GM23338 (cell line): Measurements from ENCODE around the gene CSGALNACT2. TPM values are rescaled to one million over a fixed set of nuclear protein-coding genes. Genes with fewer than 3 reads are reported as not detected.
A peak's percentile ranks its signal among the peaks of the same experiment; 100 is the strongest.

Source experiments
- ATAC-seq: fragments of 200-7000 bp; cut with Tn5 transposase; 3 replicates; pipeline ENCODE4 v1.9.1; 2020
- DNase-seq: peaks from one replicate; pipeline ENCODE4 v3.0.0-alpha.2; 2015; ENCODE audit warnings: low spot score
- H2AFZ ChIP-seq: fragments of 200-600 bp; sonication (generic); 2 replicates; pipeline ENCODE4 v1.8.0; 2016; ENCODE audit warnings: antibody characterized with exemption, mild to moderate bottlenecking, moderate library complexity
- H3F3A ChIP-seq: fragments of 200-600 bp; sonication (generic); replicated peaks from 2 replicates; pipeline ENCODE4 v1.8.0; 2017; ENCODE audit warnings: antibody characterized with exemption, mixed run types, low read depth
- H3K27ac ChIP-seq: fragments of 200-600 bp; sonication (generic); 2 replicates; pipeline ENCODE4 v1.6.1; 2016; ENCODE audit warnings: low read depth
- H3K27me3 ChIP-seq: fragments of 200-600 bp; sonication (generic); 2 replicates; pipeline ENCODE4 v1.8.0; 2016; ENCODE audit warnings: mild to moderate bottlenecking, mixed run types, moderate library complexity; ENCODE audit not compliant: insufficient read depth
- H3K36me3 ChIP-seq: fragments of 200-600 bp; sonication (generic); 2 replicates; pipeline ENCODE4 v1.8.0; 2016; ENCODE audit warnings: mild to moderate bottlenecking; ENCODE audit not compliant: insufficient read depth
- H3K4me1 ChIP-seq: fragments of 200-600 bp; sonication (generic); 2 replicates; pipeline ENCODE4 v1.8.0; 2016; ENCODE audit warnings: mild to moderate bottlenecking, moderate library complexity; ENCODE audit not compliant: insufficient read depth
- H3K4me2 ChIP-seq: fragments of 200-600 bp; sonication (generic); 2 replicates; pipeline ENCODE4 v1.7.1; 2017; ENCODE audit warnings: mixed run types
- H3K4me3 ChIP-seq: fragments of 200-600 bp; sonication (generic); 2 replicates; pipeline ENCODE4 v1.6.1; 2016; ENCODE audit warnings: mixed run types
- H3K79me2 ChIP-seq: fragments of 200-600 bp; sonication (generic); replicated peaks from 2 replicates; pipeline ENCODE4 v1.8.0; 2017; ENCODE audit warnings: mild to moderate bottlenecking; ENCODE audit not compliant: insufficient read depth
- H3K9me2 ChIP-seq: fragments of 200-600 bp; sonication (generic); 2 replicates; pipeline ENCODE4 v1.8.0; 2017; ENCODE audit not compliant: insufficient read depth
- H4K20me1 ChIP-seq: fragments of 200-600 bp; sonication (generic); replicated peaks from 2 replicates; pipeline ENCODE4 v1.8.0; 2017; ENCODE audit warnings: mild to moderate bottlenecking; ENCODE audit not compliant: insufficient read depth
- H3K27ac Mint-ChIP-seq: 2 replicates; pipeline ENCODE4 v1.8.0; 2020; ENCODE audit warnings: inconsistent platforms, mild to moderate bottlenecking, moderate library complexity, mixed read lengths
- H3K27me3 Mint-ChIP-seq: 3 replicates; pipeline ENCODE4 v1.8.0; 2022; ENCODE audit warnings: low read depth, mild to moderate bottlenecking, moderate library complexity, mixed read lengths, inconsistent platforms; ENCODE audit not compliant: insufficient read depth, poor library complexity
- H3K36me3 Mint-ChIP-seq: 3 replicates; pipeline ENCODE4 v1.8.0; 2021; ENCODE audit warnings: low read depth, mild to moderate bottlenecking, inconsistent platforms, moderate library complexity, mixed read lengths
- H3K4me1 Mint-ChIP-seq: 3 replicates; pipeline ENCODE4 v1.8.0; 2020; ENCODE audit warnings: mild to moderate bottlenecking, inconsistent platforms, mixed read lengths
- H3K4me3 Mint-ChIP-seq: 3 replicates; pipeline ENCODE4 v1.8.0; 2021; ENCODE audit warnings: moderate library complexity, mild to moderate bottlenecking, inconsistent platforms, mixed read lengths
- H3K9me3 Mint-ChIP-seq: 3 replicates; pipeline ENCODE4 v1.8.0; 2020; ENCODE audit warnings: moderate library complexity, mild to moderate bottlenecking, inconsistent platforms, mixed read lengths
- CTCF ChIP-seq, 2 experiments: fragments of 200-600 bp in 1 of 2; sonication (generic) in 1 of 2; conservative IDR thresholded peaks; 2 replicates each; pipeline versions ENCODE4 v1.5.1 to v1.6.1; 2016 to 2017; ENCODE audit warnings: antibody characterized with exemption in 2 of 2, low read depth in 2 of 2, mild to moderate bottlenecking in 2 of 2, moderate library complexity in 1 of 2
- NANOG ChIP-seq: IDR thresholded peaks from 2 replicates; pipeline ENCODE4 v1.6.1; 2016; ENCODE audit warnings: antibody characterized with exemption, borderline replicate concordance
- polyA plus RNA-seq: library from polyadenylated mRNA; unstranded; fragments of >200 nt; fragmentation: Nextera tagmentation; extraction: Ambion mirVana; gene quantifications from 2 replicates; pipeline ENCODE4 v1.2.1, GENCODE V29; 2016
- total RNA-seq: library from RNA; depleted of rRNA; stranded (reverse); fragments of >200 nt; shearing (Covaris generic); gene quantifications from 2 replicates; pipeline ENCODE4 v1.2.3, GENCODE V29; 2014
- TF ChIP-seq, protein P1 (sequence below): fragments of 250-450 bp; sonication (Bioruptor Pico); IDR thresholded peaks from 2 replicates; pipeline ENCODE4 v1.5.0; 2020; ENCODE audit warnings: mild to moderate bottlenecking, moderate library complexity

The CSGALNACT2 gene
- total and polyA plus RNA-seq, 2 experiments from 2014 or later, result 3.0 to 4.6 TPM

GRCh38 chr10:43167498-43167889 lies 29.2 kb downstream of the CSGALNACT2 start (continued):
- TF ChIP-seq, protein P1, sequence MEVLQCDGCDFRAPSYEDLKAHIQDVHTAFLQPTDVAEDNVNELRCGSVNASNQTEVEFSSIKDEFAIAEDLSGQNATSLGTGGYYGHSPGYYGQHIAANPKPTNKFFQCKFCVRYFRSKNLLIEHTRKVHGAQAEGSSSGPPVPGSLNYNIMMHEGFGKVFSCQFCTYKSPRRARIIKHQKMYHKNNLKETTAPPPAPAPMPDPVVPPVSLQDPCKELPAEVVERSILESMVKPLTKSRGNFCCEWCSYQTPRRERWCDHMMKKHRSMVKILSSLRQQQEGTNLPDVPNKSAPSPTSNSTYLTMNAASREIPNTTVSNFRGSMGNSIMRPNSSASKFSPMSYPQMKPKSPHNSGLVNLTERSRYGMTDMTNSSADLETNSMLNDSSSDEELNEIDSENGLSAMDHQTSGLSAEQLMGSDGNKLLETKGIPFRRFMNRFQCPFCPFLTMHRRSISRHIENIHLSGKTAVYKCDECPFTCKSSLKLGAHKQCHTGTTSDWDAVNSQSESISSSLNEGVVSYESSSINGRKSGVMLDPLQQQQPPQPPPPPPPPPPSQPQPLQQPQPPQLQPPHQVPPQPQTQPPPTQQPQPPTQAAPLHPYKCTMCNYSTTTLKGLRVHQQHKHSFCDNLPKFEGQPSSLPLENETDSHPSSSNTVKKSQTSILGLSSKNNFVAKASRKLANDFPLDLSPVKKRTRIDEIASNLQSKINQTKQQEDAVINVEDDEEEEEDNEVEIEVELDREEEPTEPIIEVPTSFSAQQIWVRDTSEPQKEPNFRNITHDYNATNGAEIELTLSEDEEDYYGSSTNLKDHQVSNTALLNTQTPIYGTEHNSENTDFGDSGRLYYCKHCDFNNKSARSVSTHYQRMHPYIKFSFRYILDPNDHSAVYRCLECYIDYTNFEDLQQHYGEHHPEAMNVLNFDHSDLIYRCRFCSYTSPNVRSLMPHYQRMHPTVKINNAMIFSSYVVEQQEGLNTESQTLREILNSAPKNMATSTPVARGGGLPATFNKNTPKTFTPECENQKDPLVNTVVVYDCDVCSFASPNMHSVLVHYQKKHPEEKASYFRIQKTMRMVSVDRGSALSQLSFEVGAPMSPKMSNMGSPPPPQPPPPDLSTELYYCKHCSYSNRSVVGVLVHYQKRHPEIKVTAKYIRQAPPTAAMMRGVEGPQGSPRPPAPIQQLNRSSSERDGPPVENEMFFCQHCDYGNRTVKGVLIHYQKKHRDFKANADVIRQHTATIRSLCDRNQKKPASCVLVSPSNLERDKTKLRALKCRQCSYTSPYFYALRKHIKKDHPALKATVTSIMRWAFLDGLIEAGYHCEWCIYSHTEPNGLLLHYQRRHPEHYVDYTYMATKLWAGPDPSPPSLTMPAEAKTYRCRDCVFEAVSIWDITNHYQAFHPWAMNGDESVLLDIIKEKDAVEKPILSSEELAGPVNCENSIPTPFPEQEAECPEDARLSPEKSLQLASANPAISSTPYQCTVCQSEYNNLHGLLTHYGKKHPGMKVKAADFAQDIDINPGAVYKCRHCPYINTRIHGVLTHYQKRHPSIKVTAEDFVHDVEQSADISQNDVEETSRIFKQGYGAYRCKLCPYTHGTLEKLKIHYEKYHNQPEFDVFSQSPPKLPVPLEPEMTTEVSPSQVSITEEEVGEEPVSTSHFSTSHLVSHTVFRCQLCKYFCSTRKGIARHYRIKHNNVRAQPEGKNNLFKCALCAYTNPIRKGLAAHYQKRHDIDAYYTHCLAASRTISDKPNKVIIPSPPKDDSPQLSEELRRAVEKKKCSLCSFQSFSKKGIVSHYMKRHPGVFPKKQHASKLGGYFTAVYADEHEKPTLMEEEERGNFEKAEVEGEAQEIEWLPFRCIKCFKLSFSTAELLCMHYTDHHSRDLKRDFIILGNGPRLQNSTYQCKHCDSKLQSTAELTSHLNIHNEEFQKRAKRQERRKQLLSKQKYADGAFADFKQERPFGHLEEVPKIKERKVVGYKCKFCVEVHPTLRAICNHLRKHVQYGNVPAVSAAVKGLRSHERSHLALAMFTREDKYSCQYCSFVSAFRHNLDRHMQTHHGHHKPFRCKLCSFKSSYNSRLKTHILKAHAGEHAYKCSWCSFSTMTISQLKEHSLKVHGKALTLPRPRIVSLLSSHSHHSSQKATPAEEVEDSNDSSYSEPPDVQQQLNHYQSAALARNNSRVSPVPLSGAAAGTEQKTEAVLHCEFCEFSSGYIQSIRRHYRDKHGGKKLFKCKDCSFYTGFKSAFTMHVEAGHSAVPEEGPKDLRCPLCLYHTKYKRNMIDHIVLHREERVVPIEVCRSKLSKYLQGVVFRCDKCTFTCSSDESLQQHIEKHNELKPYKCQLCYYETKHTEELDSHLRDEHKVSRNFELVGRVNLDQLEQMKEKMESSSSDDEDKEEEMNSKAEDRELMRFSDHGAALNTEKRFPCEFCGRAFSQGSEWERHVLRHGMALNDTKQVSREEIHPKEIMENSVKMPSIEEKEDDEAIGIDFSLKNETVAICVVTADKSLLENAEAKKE (CRISPR knock-in tag), result no peak

DNA sequence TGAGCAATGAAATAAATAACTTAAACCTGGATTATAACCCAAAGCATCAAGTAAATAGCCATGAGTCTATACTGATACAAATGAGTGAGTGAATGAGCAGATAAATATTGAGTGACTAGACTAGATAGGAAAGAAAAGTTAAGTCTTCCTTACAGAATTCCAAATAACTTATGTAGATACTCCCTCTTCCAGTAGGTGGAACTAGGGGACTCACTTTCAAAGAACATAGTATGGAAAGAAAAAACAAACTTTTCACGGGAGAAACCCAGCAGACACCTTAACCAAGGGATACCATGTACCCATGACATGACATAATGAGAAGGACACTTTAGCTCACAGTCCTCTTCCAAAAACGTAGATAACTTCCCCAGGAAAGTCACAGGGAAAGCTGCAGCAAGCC lies 32.2 kb downstream of the CSGALNACT2 start:
- peak; percentile 40 for DNase-seq
- peak overlapping the region; percentile 78 for H3K27ac Mint-ChIP-seq

More for the DNA sequence above, 32.2 kb downstream of the CSGALNACT2 start:
- Histone ChIP-seq H2AFZ (no peak overlapping the region), H3K27me3 (no peaks in the 10 kb centered on the region), H3K4me2 (no peak overlapping the region), H3K36me3 (no peaks in the 10 kb centered on the region), H4K20me1 (no peaks in the 10 kb centered on the region), H3K4me3 (no peak overlapping the region), H3K4me1 (no peaks in the 10 kb centered on the region), H3K9me2 (no peaks in the 10 kb centered on the region), H3F3A (no peaks in the 10 kb centered on the region), H3K27ac (no peak overlapping the region), H3K79me2 (no peaks in the 10 kb centered on the region)
- H3K4me3 Mint-ChIP-seq, result no peak overlapping the region
- ATAC-seq, result no peak; the same call in 2 of the 3 replicates
- no peaks in the 10 kb centered on the region for H3K9me3 Mint-ChIP-seq
- TF ChIP-seq NANOG (no peak), CTCF (conservative IDR thresholded peaks at IDR 0.05; ENCODE audit: low read depth in 2 of 2) (peak in 1 of 2 experiments; percentile 44; a peak in 2 of 4 replicates)
- no peaks in the 10 kb centered on the region for H3K36me3 Mint-ChIP-seq
- peaks cover 1% of the 10 kb centered on the region for H3K27me3 Mint-ChIP-seq
- peaks cover 14% of the 10 kb centered on the region for H3K4me1 Mint-ChIP-seq
